ENCODE data around the gene OBP2A. TPM values are rescaled to one million over a fixed set of nuclear protein-coding genes. Genes with fewer than 3 reads are reported as not detected.

OBP2A gene
- total RNA-seq, 1 experiment from 2014 or later = not detected

DNA sequence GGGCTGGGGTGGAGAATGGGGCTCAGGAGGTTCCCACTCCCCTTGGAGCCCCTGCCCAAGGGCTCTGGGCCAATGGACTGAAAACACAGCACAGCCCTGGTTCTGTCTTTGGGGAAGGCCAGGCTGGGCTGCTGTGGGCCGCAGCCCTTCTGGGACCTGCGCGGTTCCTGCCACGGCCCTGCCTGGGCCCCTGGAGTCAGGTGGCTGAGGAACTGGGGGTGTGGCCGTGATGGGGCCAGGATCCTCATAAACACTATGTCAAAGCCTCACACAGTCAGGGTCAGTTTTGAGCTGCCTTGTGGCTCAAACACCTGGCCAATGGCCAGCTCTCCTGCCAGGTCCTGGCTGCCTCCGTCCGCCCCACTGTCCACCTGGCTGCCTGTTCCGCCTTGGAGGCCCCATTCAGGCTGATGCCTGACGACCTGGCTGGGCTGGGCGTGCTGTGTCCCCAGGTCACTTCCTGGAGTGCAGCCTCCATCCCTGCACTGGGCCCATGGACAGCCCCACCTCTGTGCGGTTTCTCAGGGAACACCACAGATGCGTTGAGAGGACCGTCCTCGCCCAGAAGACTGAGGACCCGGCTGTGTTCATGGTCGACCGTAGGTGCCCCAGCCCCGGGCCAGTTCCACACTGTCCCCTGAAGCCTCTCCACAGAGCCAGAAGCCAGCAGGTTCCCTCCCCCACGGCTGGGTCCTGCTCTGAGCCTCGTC, 43.1 kb downstream of the OBP2A start:
- TF ChIP-seq, protein P1, sequence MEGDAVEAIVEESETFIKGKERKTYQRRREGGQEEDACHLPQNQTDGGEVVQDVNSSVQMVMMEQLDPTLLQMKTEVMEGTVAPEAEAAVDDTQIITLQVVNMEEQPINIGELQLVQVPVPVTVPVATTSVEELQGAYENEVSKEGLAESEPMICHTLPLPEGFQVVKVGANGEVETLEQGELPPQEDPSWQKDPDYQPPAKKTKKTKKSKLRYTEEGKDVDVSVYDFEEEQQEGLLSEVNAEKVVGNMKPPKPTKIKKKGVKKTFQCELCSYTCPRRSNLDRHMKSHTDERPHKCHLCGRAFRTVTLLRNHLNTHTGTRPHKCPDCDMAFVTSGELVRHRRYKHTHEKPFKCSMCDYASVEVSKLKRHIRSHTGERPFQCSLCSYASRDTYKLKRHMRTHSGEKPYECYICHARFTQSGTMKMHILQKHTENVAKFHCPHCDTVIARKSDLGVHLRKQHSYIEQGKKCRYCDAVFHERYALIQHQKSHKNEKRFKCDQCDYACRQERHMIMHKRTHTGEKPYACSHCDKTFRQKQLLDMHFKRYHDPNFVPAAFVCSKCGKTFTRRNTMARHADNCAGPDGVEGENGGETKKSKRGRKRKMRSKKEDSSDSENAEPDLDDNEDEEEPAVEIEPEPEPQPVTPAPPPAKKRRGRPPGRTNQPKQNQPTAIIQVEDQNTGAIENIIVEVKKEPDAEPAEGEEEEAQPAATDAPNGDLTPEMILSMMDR (conservative IDR thresholded peaks at IDR 0.05) = no peak
- H3K23me2 ChIP-seq (ENCODE audit: insufficient read length, low read depth, low read length, poor library complexity, severe bottlenecking) = no peaks in the 10 kb centered on the region
- no peak overlapping the region for H2BK120ac ChIP-seq (ENCODE audit: low read depth, low read length, poor library complexity, severe bottlenecking)

More for the DNA sequence above, 43.1 kb downstream of the OBP2A start:
- no peak overlapping the region for H2AK5ac ChIP-seq (ENCODE audit: insufficient read length, low read length)
- Mint-ChIP-seq H3K9me3 (peaks cover 0 to 2% of the 10 kb centered on the region in 2 experiments; a peak in 1 of 5 replicates), H3K36me3 (ENCODE audit: insufficient read depth in 1 of 3, low read depth in 3 of 3) (no peaks in the 10 kb centered on the region), H3K27ac (no peak overlapping the region), H3K27me3 (ENCODE audit: low read depth) (no peaks in the 10 kb centered on the region; the same call in 1 of the 2 replicates), H3K4me3 (no peak overlapping the region), H3K4me1 (no peaks in the 10 kb centered on the region)
- no peaks in the 10 kb centered on the region for H4K20me1 ChIP-seq (ENCODE audit: control insufficient read depth, insufficient read depth, insufficient read length)
- no peak overlapping the region for H3K56ac ChIP-seq (ENCODE audit: insufficient read length, low read depth, low read length)
- no peak overlapping the region for H3T11ph ChIP-seq (ENCODE audit: low read length)
- H3K27ac ChIP-seq (ENCODE audit: insufficient read length, low read depth, low read length) = no peak overlapping the region
- no peak overlapping the region for H3K4ac ChIP-seq (ENCODE audit: low read depth, low read length)
- no peak overlapping the region for H4K8ac ChIP-seq (replicated peaks; ENCODE audit: insufficient read length, low read depth, low read length)
- H2BK20ac ChIP-seq (ENCODE audit: low read depth, low read length, poor library complexity, severe bottlenecking) = no peak overlapping the region
- no peak overlapping the region for H3K14ac ChIP-seq (ENCODE audit: insufficient read depth, low read length)
- no peak overlapping the region for H3K9ac ChIP-seq (ENCODE audit: extremely low read depth, insufficient read length, low read length)
- H3K18ac ChIP-seq (ENCODE audit: insufficient read length, low read depth, low read length) = no peak overlapping the region
- H4K5ac ChIP-seq (ENCODE audit: insufficient read length, low read depth, low read length) = no peak overlapping the region
- H3K79me1 ChIP-seq (ENCODE audit: insufficient read depth, low read depth, low read length, poor library complexity, severe bottlenecking) = no peaks in the 10 kb centered on the region
- no peak overlapping the region for H2BK15ac ChIP-seq (ENCODE audit: low read depth, low read length)
- H4K91ac ChIP-seq (ENCODE audit: insufficient read length, low read depth, low read length) = no peak overlapping the region
- no peaks in the 10 kb centered on the region for H3K4me1 ChIP-seq (ENCODE audit: insufficient read depth, low read length)
- peak; percentile 20 for DNase-seq
- H3K79me2 ChIP-seq (ENCODE audit: insufficient read depth, low read length) = no peaks in the 10 kb centered on the region
- H3K27me3 ChIP-seq (ENCODE audit: insufficient read depth, low read length) = no peaks in the 10 kb centered on the region
- no peaks in the 10 kb centered on the region for H3K9me3 ChIP-seq (ENCODE audit: control insufficient read depth, low read depth, low read length)
- no peak overlapping the region for H3K23ac ChIP-seq (ENCODE audit: insufficient read length, low read depth, low read length)
- H2AFZ ChIP-seq (ENCODE audit: low read length) = no peak overlapping the region
- H2BK12ac ChIP-seq (ENCODE audit: insufficient read length, low read depth, low read length) = no peak overlapping the region
- WGBS (ENCODE audit: extremely low coverage, insufficient read length, low lambda C conversion rate) = no CpG with 5 or more reads among the region's 20 CpGs
- no peak overlapping the region for H3K4me2 ChIP-seq (ENCODE audit: insufficient read depth, insufficient read length, low read length)
- no peak overlapping the region for H2BK5ac ChIP-seq (ENCODE audit: insufficient read length, low read length)
